ENCODE results near the gene VAPB.

DNA sequence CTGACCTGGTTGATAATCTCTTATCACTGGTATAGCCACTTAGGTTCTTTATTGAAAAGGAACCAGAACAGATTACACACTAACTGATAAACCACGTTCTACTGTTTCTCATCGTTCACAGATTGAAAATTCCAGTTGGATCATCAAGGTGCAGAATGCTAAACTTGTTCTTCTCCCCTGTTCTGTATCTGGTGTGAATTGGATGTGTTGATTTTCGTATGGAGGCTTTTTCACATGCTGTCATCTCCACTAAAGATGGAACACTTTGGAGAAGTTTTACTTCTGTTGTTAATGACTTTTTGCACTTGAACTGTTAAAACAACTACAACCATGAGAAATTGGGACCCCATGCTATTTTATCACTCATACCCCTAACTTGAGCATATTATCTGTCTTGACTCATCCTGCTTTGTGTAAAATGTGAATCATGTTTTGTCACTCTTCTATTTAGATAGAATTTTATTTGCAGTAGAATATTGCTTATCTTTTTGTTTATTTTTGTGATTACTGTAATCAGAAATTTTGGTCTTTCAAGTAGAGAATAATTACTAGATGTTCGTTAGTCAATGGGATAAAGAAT, 17.5 kb downstream of the VAPB start:
- TF ChIP-seq, protein P1, sequence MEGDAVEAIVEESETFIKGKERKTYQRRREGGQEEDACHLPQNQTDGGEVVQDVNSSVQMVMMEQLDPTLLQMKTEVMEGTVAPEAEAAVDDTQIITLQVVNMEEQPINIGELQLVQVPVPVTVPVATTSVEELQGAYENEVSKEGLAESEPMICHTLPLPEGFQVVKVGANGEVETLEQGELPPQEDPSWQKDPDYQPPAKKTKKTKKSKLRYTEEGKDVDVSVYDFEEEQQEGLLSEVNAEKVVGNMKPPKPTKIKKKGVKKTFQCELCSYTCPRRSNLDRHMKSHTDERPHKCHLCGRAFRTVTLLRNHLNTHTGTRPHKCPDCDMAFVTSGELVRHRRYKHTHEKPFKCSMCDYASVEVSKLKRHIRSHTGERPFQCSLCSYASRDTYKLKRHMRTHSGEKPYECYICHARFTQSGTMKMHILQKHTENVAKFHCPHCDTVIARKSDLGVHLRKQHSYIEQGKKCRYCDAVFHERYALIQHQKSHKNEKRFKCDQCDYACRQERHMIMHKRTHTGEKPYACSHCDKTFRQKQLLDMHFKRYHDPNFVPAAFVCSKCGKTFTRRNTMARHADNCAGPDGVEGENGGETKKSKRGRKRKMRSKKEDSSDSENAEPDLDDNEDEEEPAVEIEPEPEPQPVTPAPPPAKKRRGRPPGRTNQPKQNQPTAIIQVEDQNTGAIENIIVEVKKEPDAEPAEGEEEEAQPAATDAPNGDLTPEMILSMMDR (optimal IDR thresholded peaks at IDR 0.05 in 1 of 3, IDR thresholded peaks at IDR 0.05 in 1 of 3, conservative IDR thresholded peaks at IDR 0.05 in 1 of 3; ENCODE audit: extremely low read depth in 1 of 3, insufficient read depth in 2 of 3, low read length in 3 of 3) = no peak
- no peak for TF ChIP-seq EZH2 (IDR thresholded peaks at IDR 0.05; ENCODE audit: low read length)
